ENCODE data around the gene SGIP1.
"Not testable (repeated sequence)": the region's sequence is repeated elsewhere in the genome, so short reads cannot be mapped to it uniquely, and the experiment has no call there.

The SGIP1 gene

GRCh38 chr1:66770694-66771093 lies 236.7 kb downstream of the SGIP1 start:
- no peak for DNase-seq (ENCODE audit: low read depth, low spot score)
- TF ChIP-seq FOXP2 (optimal IDR thresholded peaks at IDR 0.05; ENCODE audit: control extremely low read depth, extremely low read length, insufficient read depth) (no peak), EZH2 (IDR thresholded peaks at IDR 0.05) (no peak), POLR2AphosphoS5 (IDR thresholded peaks at IDR 0.05; ENCODE audit: borderline replicate concordance, low read depth, low read length) (no peak)
- no peak overlapping the region for H3K9ac ChIP-seq (ENCODE audit: insufficient read length)
- no peaks in the 10 kb centered on the region for H3K9me3 ChIP-seq (ENCODE audit: low read depth, low read length)
- H3K27ac ChIP-seq = no peak overlapping the region
- H3K4me3 ChIP-seq = no peak overlapping the region
- no peaks in the 10 kb centered on the region for H3K36me3 ChIP-seq (ENCODE audit: insufficient read depth, low read length)

GRCh38 chr1:66773227-66773626 lies 239.3 kb downstream of the SGIP1 start:
- Histone ChIP-seq H3K36me3 (ENCODE audit: insufficient read depth, low read length) (no peaks in the 10 kb centered on the region), H3K9me3 (ENCODE audit: low read depth, low read length) (no peaks in the 10 kb centered on the region), H3K4me3 (no peak overlapping the region), H3K9ac (ENCODE audit: insufficient read length) (no peak overlapping the region), H3K27ac (no peak overlapping the region)
- DNase-seq (ENCODE audit: low read depth, low spot score) = no peak
- TF ChIP-seq EZH2 (IDR thresholded peaks at IDR 0.05) (no peak), FOXP2 (optimal IDR thresholded peaks at IDR 0.05; ENCODE audit: control extremely low read depth, extremely low read length, insufficient read depth) (no peak), POLR2AphosphoS5 (IDR thresholded peaks at IDR 0.05; ENCODE audit: borderline replicate concordance, low read depth, low read length) (no peak)

GRCh38 chr1:66774438-66774837 lies 240.5 kb downstream of the SGIP1 start:
- TF ChIP-seq FOXP2 (optimal IDR thresholded peaks at IDR 0.05; ENCODE audit: control extremely low read depth, extremely low read length, insufficient read depth) = no peak
- TF ChIP-seq EZH2 (IDR thresholded peaks at IDR 0.05) = no peak
- no peak for TF ChIP-seq POLR2AphosphoS5 (IDR thresholded peaks at IDR 0.05; ENCODE audit: borderline replicate concordance, low read depth, low read length)
- Histone ChIP-seq H3K4me3 (no peak overlapping the region), H3K9me3 (ENCODE audit: low read depth, low read length) (no peaks in the 10 kb centered on the region), H3K9ac (ENCODE audit: insufficient read length) (no peak overlapping the region), H3K27ac (no peak overlapping the region), H3K36me3 (ENCODE audit: insufficient read depth, low read length) (no peaks in the 10 kb centered on the region)
- no peak for DNase-seq (ENCODE audit: low read depth, low spot score)

GRCh38 chr1:66775646-66776045 lies 241.7 kb downstream of the SGIP1 start:
- H3K4me3 ChIP-seq = no peak overlapping the region

GRCh38 chr1:66777831-66778230 lies 243.9 kb downstream of the SGIP1 start:
- no peaks in the 10 kb centered on the region for H3K9me3 ChIP-seq (ENCODE audit: low read depth, low read length)
- H3K4me3 ChIP-seq = no peak overlapping the region
- no peaks in the 10 kb centered on the region for H3K36me3 ChIP-seq (ENCODE audit: insufficient read depth, low read length)
- H3K27ac ChIP-seq = no peak overlapping the region
- no peak for DNase-seq (ENCODE audit: low read depth, low spot score)
- no peak overlapping the region for H3K9ac ChIP-seq (ENCODE audit: insufficient read length)
- TF ChIP-seq EZH2 (IDR thresholded peaks at IDR 0.05) = no peak
- no peak for TF ChIP-seq FOXP2 (optimal IDR thresholded peaks at IDR 0.05; ENCODE audit: control extremely low read depth, extremely low read length, insufficient read depth)
- TF ChIP-seq POLR2AphosphoS5 (IDR thresholded peaks at IDR 0.05; ENCODE audit: borderline replicate concordance, low read depth, low read length) = no peak

More at GRCh38 chr1:66775646-66776045, 241.7 kb downstream of the SGIP1 start:
- H3K9me3 ChIP-seq (ENCODE audit: low read depth, low read length) = no peaks in the 10 kb centered on the region
- H3K9ac ChIP-seq (ENCODE audit: insufficient read length) = no peak overlapping the region
- TF ChIP-seq FOXP2 (optimal IDR thresholded peaks at IDR 0.05; ENCODE audit: control extremely low read depth, extremely low read length, insufficient read depth) (no peak), EZH2 (IDR thresholded peaks at IDR 0.05) (no peak), POLR2AphosphoS5 (IDR thresholded peaks at IDR 0.05; ENCODE audit: borderline replicate concordance, low read depth, low read length) (no peak)
- DNase-seq (ENCODE audit: low read depth, low spot score) = no peak
- no peak overlapping the region for H3K27ac ChIP-seq
- no peaks in the 10 kb centered on the region for H3K36me3 ChIP-seq (ENCODE audit: insufficient read depth, low read length)

- no peak for DNase-seq (ENCODE audit: low read depth, low spot score)
- Histone ChIP-seq H3K9ac (ENCODE audit: insufficient read length) (no peak overlapping the region), H3K27ac (no peak overlapping the region), H3K36me3 (ENCODE audit: insufficient read depth, low read length) (no peaks in the 10 kb centered on the region), H3K9me3 (ENCODE audit: low read depth, low read length) (no peaks in the 10 kb centered on the region), H3K4me3 (no peak overlapping the region)
- no peak for TF ChIP-seq FOXP2 (optimal IDR thresholded peaks at IDR 0.05; ENCODE audit: control extremely low read depth, extremely low read length, insufficient read depth)
- no peak for TF ChIP-seq EZH2 (IDR thresholded peaks at IDR 0.05)
- TF ChIP-seq POLR2AphosphoS5 (IDR thresholded peaks at IDR 0.05; ENCODE audit: borderline replicate concordance, low read depth, low read length) = no peak
Measured at GRCh38 chr1:66778266-66778665, 244.3 kb downstream of the SGIP1 start.

GRCh38 chr1:66778969-66779368 lies 245.0 kb downstream of the SGIP1 start:
- Histone ChIP-seq H3K27ac (no peak overlapping the region), H3K9ac (ENCODE audit: insufficient read length) (no peak overlapping the region), H3K4me3 (no peak overlapping the region), H3K9me3 (ENCODE audit: low read depth, low read length) (no peaks in the 10 kb centered on the region), H3K36me3 (ENCODE audit: insufficient read depth, low read length) (no peaks in the 10 kb centered on the region)
- no peak for DNase-seq (ENCODE audit: low read depth, low spot score)
- TF ChIP-seq POLR2AphosphoS5 (IDR thresholded peaks at IDR 0.05; ENCODE audit: borderline replicate concordance, low read depth, low read length) = no peak
- no peak for TF ChIP-seq FOXP2 (optimal IDR thresholded peaks at IDR 0.05; ENCODE audit: control extremely low read depth, extremely low read length, insufficient read depth)
- TF ChIP-seq EZH2 (IDR thresholded peaks at IDR 0.05) = no peak

- no peaks in the 10 kb centered on the region for H3K36me3 ChIP-seq (ENCODE audit: insufficient read depth, low read length)
- no peak overlapping the region for H3K9ac ChIP-seq (ENCODE audit: insufficient read length)
- TF ChIP-seq POLR2AphosphoS5 (IDR thresholded peaks at IDR 0.05; ENCODE audit: borderline replicate concordance, low read depth, low read length) (no peak), EZH2 (IDR thresholded peaks at IDR 0.05) (no peak)
- H3K27ac ChIP-seq = no peak overlapping the region
- H3K4me3 ChIP-seq = no peak overlapping the region
- H3K9me3 ChIP-seq (ENCODE audit: low read depth, low read length) = no peaks in the 10 kb centered on the region
- DNase-seq (ENCODE audit: low read depth, low spot score) = no peak
Measured at GRCh38 chr1:66779475-66780078, 245.6 kb downstream of the SGIP1 start.

- not testable (repeated sequence) for H3K9me3 ChIP-seq (ENCODE audit: low read depth, low read length); DNase-seq (ENCODE audit: low read depth, low spot score); H3K36me3 ChIP-seq (ENCODE audit: insufficient read depth, low read length); H3K27ac ChIP-seq; H3K4me3 ChIP-seq; H3K9ac ChIP-seq (ENCODE audit: insufficient read length)
Measured at GRCh38 chr1:66785800-66786199, 251.8 kb downstream of the SGIP1 start.

Data from SK-N-MC (cell line).